Measurements from ENCODE around the gene NACC1. TPM values are rescaled to one million over a fixed set of nuclear protein-coding genes. Genes with fewer than 3 reads are reported as not detected.

NACC1 gene
- total and polyA plus RNA-seq, 2 of the 8 experiments (the other 6 are each of a cell fraction or from before 2014, with no cell fraction given) = 234 to 301 TPM

DNA sequence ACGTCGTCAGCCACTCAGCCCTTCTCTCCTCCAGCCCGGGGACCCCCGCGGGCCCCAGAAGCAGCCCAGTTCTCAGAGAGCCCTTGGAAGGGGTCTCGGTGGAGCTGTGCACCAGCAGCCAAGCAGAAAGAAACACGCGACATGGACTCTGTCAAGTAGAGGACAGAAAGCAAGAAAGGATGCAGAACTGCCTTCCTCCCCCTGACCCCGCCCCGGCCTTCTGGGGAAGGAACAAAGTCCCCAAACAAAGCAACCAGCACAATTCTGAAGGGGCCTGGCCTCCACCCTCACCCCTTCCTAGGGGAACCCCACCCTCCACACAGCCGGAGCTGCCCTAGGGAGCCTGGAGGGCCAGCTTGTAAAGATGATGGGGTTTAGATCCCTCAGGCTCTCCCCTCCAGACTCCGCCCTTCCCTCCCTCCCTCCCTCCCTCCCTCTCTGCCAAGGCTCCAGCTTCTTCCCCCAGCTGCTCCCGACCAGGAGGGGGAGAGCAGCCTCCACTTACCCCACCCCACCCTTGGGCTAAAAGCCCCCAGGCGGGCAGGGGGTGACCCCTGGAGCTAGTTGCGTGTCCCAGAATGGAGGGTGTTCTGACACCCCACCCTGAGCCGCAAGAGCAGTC is 23.2 kb upstream of the NACC1 start (continued):
- TF ChIP-seq, protein P1, sequence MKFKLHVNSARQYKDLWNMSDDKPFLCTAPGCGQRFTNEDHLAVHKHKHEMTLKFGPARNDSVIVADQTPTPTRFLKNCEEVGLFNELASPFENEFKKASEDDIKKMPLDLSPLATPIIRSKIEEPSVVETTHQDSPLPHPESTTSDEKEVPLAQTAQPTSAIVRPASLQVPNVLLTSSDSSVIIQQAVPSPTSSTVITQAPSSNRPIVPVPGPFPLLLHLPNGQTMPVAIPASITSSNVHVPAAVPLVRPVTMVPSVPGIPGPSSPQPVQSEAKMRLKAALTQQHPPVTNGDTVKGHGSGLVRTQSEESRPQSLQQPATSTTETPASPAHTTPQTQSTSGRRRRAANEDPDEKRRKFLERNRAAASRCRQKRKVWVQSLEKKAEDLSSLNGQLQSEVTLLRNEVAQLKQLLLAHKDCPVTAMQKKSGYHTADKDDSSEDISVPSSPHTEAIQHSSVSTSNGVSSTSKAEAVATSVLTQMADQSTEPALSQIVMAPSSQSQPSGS (IDR thresholded peaks at IDR 0.05; ENCODE audit: low read length) = no peak
- TF ChIP-seq SP1 (IDR thresholded peaks at IDR 0.05; ENCODE audit: low read depth, low read length) (no peak), RXRA (IDR thresholded peaks at IDR 0.05; ENCODE audit: insufficient read depth, low read depth, low read length) (no peak), CHD2 (IDR thresholded peaks at IDR 0.05; ENCODE audit: low read length) (no peak), TBP (IDR thresholded peaks at IDR 0.05; ENCODE audit: low read depth, low read length) (no peak), CBX8 (IDR thresholded peaks at IDR 0.05; ENCODE audit: borderline replicate concordance, low read depth, low read length) (no peak), BACH1 (IDR thresholded peaks at IDR 0.05; ENCODE audit: low read length) (no peak), CREB1 (IDR thresholded peaks at IDR 0.05) (no peak)

Measured in H1 (cell line).